ENCODE data around the gene ADGRE2.
A peak's percentile ranks its signal among the peaks of the same experiment; 100 is the strongest.

Gene ADGRE2

GRCh38 chr19:14731200-14731599, 47.2 kb downstream of the ADGRE2 start:
- DNase-seq = no peak

- no peak for DNase-seq
Measured at GRCh38 chr19:14728595-14728994, 49.8 kb downstream of the ADGRE2 start.

GRCh38 chr19:14722127-14722526, 56.2 kb downstream of the ADGRE2 start:
- DNase-seq = no peak

GRCh38 chr19:14719162-14719561, 59.2 kb downstream of the ADGRE2 start:
- no peak for DNase-seq

- DNase-seq = no peak
Measured at GRCh38 chr19:14718522-14719116, 59.7 kb downstream of the ADGRE2 start.

- no peak for DNase-seq
Measured at GRCh38 chr19:14715841-14716240, 62.5 kb downstream of the ADGRE2 start.

GRCh38 chr19:14704450-14704849, 73.9 kb downstream of the ADGRE2 start:
- no peak for DNase-seq

GRCh38 chr19:14703833-14704232, 74.5 kb downstream of the ADGRE2 start:
- DNase-seq = no peak

GRCh38 chr19:14700711-14701375, 77.5 kb downstream of the ADGRE2 start:
- no peak for DNase-seq

- DNase-seq = no peak
Measured at GRCh38 chr19:14699641-14700040, 78.7 kb downstream of the ADGRE2 start.

- DNase-seq = no peak
Measured at GRCh38 chr19:14695471-14695870, 82.9 kb downstream of the ADGRE2 start.

- DNase-seq = no peak
Measured at GRCh38 chr19:14694641-14695266, 83.6 kb downstream of the ADGRE2 start.

- DNase-seq = peak; percentile 56
Measured at GRCh38 chr19:14689598-14690503, 88.5 kb downstream of the ADGRE2 start, which contains the start of gene ZNF333. TSS of gene ZNF333 (plus strand) at chr19:14690048. CDS start at chr19:14693492, 3,444 bp downstream.

GRCh38 chr19:14686411-14686810, 91.9 kb downstream of the ADGRE2 start:
- DNase-seq = no peak

- DNase-seq = no peak
Measured at GRCh38 chr19:14683439-14683838, 94.9 kb downstream of the ADGRE2 start.

All from NCI-H524 treated with DMSO at 0.1 percent for 48 hours (cell line).